Endometrium (tissue), 2 donors: ENCODE data around the gene CD58.
A peak's percentile ranks its signal among the peaks of the same experiment; 100 is the strongest.
"Not testable (repeated sequence)": the region's sequence is repeated elsewhere in the genome, so short reads cannot be mapped to it uniquely, and the experiment has no call there.

ENCODE experiments used
- FAIRE-seq: peaks from 2 replicates; lab custom pipeline; 2012; peaks lifted over from hg19 to GRCh38; lab: Jason Lieb, UNC
- donor health status: control.
- donor health status: control.

The CD58 gene

DNA sequence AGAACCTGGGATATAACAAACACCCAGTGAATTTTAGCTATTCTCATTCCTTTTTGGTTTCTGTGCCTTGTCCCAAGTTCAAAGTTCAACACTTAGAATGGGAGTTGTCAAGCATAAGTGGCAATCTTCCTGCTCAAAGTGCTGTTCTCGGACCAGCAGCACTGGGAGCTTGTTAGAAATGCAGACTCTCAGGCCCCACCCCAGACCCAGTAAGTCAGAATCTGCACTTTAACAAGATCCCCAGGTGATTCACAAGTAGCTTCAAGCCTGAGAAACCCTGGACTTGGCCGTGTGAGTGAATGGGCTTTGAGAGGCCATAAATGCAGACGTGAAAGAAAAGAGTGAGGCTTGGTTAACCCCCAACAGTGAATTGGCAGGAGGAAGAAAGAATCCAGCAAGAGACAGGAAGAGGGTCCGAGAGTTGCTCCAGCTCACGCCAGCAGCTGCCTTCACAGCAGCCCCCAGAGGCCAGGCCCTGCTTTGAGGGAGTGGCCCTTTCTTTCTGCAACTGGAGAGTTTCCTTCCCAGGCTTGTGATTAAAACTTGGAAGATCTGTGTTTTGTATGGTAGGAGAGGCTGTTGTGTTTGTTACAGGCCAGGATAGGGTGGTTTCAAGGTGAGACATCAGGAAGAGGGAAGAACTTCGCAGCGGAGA, 21.3 kb upstream of the CD58 start:
- not testable (repeated sequence) for FAIRE-seq

GRCh38 chr1:116591006-116591950, 20.5 kb upstream of the CD58 start:
- FAIRE-seq = not testable (repeated sequence)

GRCh38 chr1:116590359-116591005, 19.7 kb upstream of the CD58 start:
- not testable (repeated sequence) for FAIRE-seq

DNA sequence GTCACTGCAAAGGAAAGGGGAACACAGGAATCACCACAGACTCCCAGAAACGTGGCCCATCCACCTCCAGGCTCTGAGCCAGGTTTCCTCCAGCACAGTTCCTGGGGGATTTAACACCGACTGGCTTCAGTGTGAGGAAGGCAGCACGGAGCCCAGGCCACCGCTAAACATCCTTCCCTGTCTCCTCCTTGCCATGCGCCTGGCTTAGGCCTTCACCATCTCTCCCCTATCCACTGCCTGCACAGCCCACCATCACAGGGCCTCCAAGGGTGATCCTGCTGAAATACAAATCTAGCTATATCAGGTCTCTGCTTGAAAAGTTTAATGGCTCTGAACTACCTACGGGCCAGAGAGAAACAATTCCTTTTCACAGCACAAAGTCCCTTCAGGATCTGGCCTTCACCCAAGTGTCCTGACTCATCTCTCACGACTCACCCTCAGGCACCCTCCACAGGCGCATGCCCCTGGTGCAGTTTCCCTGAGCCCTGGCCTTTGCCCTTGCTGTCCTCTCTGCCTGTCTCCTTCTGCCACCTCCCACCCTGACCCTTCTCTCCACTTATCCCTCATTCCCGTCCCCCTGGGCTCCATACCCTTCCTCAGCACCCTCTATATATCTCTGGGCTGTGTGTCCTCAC, 18.4 kb upstream of the CD58 start:
- not testable (repeated sequence) for FAIRE-seq

- no peak for FAIRE-seq
These were observed 16.8 kb upstream of the CD58 start for GRCh38 chr1:116587501-116588227.

GRCh38 chr1:116586741-116587143, 15.9 kb upstream of the CD58 start:
- FAIRE-seq = no peak

- no peak for FAIRE-seq
These were observed 15.1 kb upstream of the CD58 start for GRCh38 chr1:116585886-116586285.

GRCh38 chr1:116581323-116581885, 10.6 kb upstream of the CD58 start:
- FAIRE-seq = no peak

DNA sequence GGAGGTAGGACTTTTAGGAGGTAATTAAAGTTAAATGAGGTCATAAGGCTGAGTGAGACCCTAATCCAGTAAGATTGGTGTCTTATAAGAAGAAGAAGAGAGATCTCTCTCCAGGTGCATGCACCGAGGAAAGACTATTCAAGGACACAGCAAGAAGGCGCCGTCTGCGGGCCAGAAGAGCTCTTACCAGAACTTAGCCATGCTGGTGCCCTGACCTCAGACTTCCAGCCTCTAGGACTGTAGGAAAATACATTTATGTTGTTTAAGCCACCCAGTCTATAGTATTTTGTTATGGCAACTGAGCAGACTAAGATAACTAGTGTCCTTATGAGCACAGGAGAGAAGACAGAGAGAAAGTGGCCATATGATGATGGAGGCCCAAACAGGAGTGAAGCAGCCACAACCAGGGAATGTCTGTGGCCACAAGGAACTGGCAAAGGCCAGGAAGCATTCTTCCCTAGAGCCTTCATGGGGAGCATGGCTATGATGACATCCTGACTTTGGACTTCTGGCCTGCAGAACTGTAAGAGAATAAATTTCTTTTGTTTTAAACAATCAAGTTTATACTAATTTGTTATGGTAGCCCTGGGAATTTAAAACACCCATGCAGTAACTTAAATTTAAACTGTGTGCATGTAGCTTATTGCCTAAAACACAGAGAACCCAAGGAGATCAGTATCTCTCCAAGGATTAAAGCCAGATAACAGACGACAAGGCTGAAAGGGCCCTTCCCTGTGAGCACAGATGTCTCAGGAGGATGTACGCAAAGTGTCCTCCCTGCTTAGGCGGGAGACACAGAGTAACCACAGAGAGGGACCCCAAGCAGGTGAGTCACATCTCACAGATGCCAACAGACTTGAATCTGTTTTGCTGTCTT, 9.9 kb upstream of the CD58 start:
- FAIRE-seq = no peak

GRCh38 chr1:116579259-116579875, 8.5 kb upstream of the CD58 start:
- no peak for FAIRE-seq

DNA sequence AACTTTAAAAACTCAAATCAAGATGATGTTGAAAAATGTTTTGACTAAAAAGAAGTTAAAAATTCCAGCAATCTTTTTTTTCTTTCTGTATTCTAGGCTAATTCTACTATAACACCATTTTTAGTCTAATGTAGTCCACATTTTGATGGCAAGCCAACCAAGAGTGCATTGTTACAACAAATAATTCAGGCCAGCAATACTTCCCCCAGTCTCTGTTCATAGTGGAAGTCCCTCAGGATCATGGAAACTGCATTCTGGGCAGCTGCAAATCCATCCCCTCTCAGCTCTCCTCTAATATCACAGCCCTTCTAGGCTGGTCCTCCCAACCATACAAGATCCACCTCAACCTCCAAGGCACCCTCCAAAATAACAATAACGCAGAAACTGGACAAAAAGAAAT, 7.8 kb upstream of the CD58 start:
- no peak for FAIRE-seq

GRCh38 chr1:116577759-116578314, 7.0 kb upstream of the CD58 start:
- FAIRE-seq = no peak

GRCh38 chr1:116574581-116575291, 3.9 kb upstream of the CD58 start:
- FAIRE-seq = peak; percentile 23

DNA sequence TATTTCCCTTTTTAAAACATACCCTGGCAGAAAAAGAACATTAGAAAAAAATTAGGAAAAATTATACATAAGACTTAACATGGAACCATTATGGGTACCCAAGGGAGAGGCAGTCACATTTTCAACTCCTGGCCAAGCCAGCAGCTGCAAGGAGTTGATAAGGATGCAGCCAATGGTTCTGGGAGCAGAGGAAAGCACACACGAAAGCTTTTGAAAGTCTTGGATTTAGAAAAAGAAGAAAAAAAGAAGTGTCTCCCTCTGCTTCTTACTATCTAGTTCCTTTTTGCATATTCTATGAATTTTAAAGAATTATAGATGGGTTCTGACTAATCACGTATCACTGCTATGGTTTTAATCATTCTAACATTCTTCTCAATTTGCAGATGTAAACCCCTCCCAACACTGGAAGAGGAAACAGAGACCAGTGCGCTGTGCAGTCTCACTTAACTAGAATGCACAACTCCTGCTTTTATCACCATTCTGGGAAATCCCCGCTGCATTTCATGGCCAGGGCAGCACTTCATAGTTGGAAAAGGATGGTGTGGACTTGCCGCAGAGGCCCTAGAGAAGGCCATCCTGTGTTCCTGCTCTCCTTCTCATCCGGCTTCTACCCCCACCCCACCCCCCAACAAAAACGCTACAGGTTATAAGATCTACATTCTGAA, 2.7 kb upstream of the CD58 start:
- no peak for FAIRE-seq

- FAIRE-seq = no peak
These were observed 2.1 kb upstream of the CD58 start for GRCh38 chr1:116572771-116573430.

DNA sequence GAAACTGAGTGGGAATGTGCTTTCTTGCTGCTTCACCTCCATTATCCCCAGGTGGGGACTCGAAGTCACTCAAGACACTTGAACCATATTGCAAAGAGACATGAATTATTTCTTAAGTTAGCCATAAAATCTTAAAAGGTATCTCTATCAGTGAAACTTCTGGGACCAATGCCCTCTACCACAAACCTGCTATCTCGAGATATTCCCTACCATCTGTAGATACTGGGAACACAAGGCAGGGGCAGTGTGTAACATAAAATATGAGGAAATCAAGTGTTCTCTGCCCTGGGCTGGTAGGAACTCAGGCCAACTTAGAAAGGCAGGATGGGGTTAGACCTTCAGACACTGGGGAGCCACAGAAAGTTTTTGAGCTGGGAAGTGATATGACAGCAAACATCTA, 1.3 kb upstream of the CD58 start:
- no peak for FAIRE-seq

GRCh38 chr1:116571215-116571919, 541 bp upstream of the CD58 start:
- FAIRE-seq = no peak
